Left colon (tissue), 2 donors: ENCODE measurements around the gene AMTN. TPM values are rescaled to one million over a fixed set of nuclear protein-coding genes. Genes with fewer than 3 reads are reported as not detected.
"Not testable (repeated sequence)": the region's sequence is repeated elsewhere in the genome, so short reads cannot be mapped to it uniquely, and the experiment has no call there.

Experiments
- ATAC-seq: fragments of 200-7000 bp; cut with Tn5 transposase; one replicate; pipeline ENCODE4 v1.9.1; 2020; ENCODE audit warnings: mild to moderate bottlenecking, moderate library complexity
- DNase-seq, 2 donors: peaks; one replicate each; pipeline ENCODE4 v3.0.0-alpha.2; 2020
- intact Hi-C, 2 donors: fragments of 100-400 bp; cut with DNase I in 1 of 2; cut with micrococcal nuclease in 1 of 2; formaldehyde crosslinking; loops; one replicate each; pipeline versions ENCODE4 v1.11.2 to v1.14.0; 2022; cut with DNase I, micrococcal nuclease
- long read RNA-seq: library from polyadenylated mRNA; unstranded; transcript quantifications from one replicate; pipeline ENCODE4 v2.0.0, GENCODE V29; 2021
- total RNA-seq, 2 donors: library from RNA; stranded (reverse); fragmentation: NEBNext Ultra II Directional; extraction: Animal tissue kit (Norgen Biotek cat#: 25700); gene quantifications; one replicate each; pipeline ENCODE4 v1.2.1, GENCODE V29; 2021
- donor health status: DM: no; HTN: no; CAD: no.
- donor health status: DM: yes; HTN: yes; CAD: no.

AMTN gene
- not detected for total RNA-seq
- long read RNA-seq = 0 reads

DNA sequence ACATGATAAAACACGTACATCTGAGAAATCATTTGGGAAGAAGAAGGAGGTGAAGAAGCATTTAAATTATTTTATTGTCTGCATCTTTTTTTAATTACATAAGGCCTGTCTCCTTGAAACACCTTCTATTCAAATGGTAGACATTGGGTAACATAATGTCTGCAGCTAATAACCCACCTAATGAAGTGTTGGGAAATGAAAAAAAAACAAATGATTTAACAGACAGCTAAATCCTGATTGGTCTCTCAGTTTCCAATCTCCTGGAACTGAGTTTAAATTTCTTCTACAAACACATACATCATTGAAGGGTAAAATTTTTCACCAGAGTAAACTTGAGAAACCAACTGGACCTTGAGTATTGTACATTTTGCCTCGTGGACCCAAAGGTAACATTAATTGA, at the start of gene AMTN:
TSS of gene AMTN (plus strand) at position 301 of the 400 bp plus-strand sequence. CDS start 209 bp downstream, outside the sequence.
- intact Hi-C loops = no loop called here
- ATAC-seq = no peak
- no peak for DNase-seq

GRCh38 chr4:70471897-70472296, 46.5 kb upstream of the AMTN start, which contains the start of gene MUC7:
MUC7 (plus strand) TSS chr4:70472197; CDS start chr4:70474022, 1,825 bp downstream.
- DNase-seq = no peak
- no peak for ATAC-seq
- intact Hi-C loops = no loop called here

GRCh38 chr4:70473679-70474078, 44.7 kb upstream of the AMTN start:
- DNase-seq (no peak), ATAC-seq (no peak)
- intact Hi-C loops = no loop called here

DNA sequence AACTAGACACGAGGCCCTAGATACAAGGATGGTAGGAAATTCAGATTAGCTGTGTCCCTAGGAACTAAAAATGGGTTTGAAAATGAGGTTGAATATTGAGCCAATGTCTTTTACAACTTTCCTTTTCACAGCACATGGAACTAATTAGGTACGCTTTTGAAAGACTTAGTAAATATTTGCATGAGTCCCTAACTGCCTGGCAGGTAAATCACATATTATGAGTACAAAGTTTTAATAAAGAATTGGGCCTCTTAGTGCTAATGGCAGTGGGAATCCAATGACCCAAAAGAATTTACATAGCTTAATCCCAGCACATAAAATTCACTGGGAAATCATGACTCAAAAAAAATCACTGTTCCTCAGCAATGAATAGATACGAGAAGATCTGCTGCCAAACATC, 29.6 kb upstream of the AMTN start:
- DNase-seq (no peak), ATAC-seq (no peak)
- intact Hi-C loops = no loop called here

GRCh38 chr4:70496231-70496630, 22.1 kb upstream of the AMTN start:
- ATAC-seq (no peak), DNase-seq (no peak)
- intact Hi-C loops = no loop called here

DNA sequence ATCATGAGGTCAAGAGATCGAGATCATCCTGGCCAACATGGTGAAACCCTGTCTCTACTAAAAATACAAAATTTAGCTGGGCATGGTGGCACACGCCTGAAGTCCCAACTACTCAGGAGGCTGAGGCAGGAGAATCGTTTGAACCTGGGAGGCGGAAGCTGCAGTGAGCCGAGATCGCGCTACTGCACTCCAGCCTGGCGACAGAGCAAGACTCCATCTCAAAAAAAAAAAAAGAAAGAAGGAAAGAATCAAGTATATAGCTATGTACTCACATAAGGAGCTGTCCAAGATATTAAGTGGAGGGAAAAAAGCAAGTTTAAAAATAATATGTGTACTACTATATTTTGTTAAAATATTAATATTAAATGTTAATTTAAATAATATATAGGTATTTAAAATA, 16.5 kb upstream of the AMTN start:
- ATAC-seq, DNase-seq, intact Hi-C loops: not testable (repeated sequence)

- intact Hi-C loops = no loop called here
- ATAC-seq (no peak), DNase-seq (no peak)
Observed at GRCh38 chr4:70504733-70505132, 13.6 kb upstream of the AMTN start.

GRCh38 chr4:70505151-70505748, 13.1 kb upstream of the AMTN start:
- peak; percentile 71 for ATAC-seq
- intact Hi-C loops = no loop called here

GRCh38 chr4:70508801-70509200, 9.6 kb upstream of the AMTN start:
- ATAC-seq = no peak
- intact Hi-C loops = no loop called here
- no peak for DNase-seq

More at GRCh38 chr4:70505151-70505748, 13.1 kb upstream of the AMTN start:
- peak in 1 of 2 donors; percentile 53 for DNase-seq

DNA sequence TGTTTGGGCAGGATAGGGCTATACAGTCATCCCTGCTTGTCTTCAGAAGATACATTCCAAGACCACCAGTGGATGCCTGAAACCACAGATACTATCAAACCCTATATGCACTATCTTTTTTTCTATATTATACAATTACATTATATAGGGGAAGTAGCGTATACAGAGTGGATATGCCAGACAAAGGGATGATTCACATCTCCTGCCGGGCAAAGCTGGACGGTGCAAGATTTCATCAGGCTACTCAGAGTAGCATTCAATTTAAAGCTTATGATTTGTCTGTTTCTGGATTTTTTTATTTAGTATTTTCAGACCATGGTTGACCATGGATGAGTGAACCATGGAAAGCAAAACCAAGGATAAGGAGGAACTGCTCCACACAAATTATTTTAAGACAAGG, 7.0 kb upstream of the AMTN start:
- ATAC-seq (no peak), DNase-seq (no peak)
- intact Hi-C loops = no loop called here

DNA sequence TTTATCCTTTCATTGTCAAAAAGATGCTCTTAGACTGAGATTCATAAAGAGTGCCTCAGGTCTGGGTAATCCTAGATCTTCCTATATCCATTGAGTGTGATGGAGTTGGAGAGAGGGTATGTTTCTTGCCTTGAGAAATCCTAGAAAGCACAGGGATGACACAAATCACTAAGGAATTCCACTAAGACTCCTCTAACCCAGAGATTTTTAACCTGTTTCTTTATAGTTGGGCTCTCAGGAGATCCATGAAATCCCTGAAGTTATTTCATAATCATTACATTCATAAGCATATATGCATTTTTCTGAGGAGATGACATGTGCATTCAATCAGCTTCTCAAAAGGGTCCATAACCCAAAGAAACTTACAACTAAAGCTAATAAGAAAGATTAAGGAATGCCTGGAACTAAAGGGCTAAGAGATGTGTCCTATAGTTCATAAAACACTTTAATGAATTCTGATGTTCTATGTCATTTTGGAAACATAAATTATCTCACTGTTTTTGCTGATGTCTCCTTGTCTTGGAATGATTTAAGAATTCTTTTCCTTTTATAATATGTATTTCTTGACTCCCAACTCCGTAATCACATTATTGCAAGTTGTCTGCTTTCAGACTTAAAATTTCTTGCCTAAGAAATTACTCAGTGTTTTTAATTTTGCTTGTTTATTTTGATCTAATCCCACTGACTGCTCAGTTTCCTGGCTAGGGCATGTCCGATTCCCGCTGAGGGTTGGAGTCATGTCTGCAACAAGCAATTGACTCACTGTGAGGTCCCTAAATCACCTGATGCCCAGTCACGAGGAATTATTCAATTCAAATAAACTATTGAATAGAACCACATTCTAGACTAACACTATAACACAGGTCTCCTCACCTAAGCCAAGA, 2.8 kb upstream of the AMTN start:
- DNase-seq (no peak), ATAC-seq (no peak)
- intact Hi-C loops = no loop called here

GRCh38 chr4:70518716-70519115, 347 bp downstream of the AMTN start:
- intact Hi-C loops = no loop called here
- ATAC-seq = no peak
- DNase-seq = no peak

DNA sequence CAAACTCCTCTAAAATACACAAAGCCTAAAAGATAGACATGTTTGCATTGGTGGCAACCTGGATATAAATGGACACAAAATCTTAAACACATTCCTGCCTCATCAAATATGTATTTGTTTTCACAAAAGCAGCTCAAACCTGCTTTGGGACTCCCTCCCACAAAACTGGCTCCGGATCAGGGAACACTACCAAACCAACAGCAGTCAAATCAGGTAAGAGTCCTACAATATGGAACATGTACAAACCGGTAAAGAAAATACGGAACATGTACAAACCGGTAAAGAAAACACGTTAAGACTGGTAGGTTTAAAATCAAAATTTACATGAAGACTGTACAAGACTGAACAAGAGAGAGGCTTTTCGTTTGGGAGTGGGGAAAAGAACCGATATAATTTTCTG, 4.3 kb downstream of the AMTN start:
- ATAC-seq (no peak), DNase-seq (no peak)
- intact Hi-C loops = no loop called here

DNA sequence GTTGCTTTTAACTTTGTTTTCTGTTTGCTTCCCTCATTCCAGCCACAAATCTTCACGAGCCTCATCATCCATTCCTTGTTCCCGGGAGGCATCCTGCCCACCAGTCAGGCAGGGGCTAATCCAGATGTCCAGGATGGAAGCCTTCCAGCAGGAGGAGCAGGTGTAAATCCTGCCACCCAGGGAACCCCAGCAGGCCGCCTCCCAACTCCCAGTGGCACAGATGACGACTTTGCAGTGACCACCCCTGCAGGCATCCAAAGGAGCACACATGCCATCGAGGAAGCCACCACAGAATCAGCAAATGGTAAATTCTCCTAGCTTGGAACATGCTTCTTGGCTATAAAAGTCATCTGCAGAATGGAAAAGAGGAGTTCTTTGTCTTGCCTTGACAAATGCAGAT, 12.6 kb downstream of the AMTN start:
- no peak for DNase-seq
- intact Hi-C loops = no loop called here
- ATAC-seq = no peak

DNA sequence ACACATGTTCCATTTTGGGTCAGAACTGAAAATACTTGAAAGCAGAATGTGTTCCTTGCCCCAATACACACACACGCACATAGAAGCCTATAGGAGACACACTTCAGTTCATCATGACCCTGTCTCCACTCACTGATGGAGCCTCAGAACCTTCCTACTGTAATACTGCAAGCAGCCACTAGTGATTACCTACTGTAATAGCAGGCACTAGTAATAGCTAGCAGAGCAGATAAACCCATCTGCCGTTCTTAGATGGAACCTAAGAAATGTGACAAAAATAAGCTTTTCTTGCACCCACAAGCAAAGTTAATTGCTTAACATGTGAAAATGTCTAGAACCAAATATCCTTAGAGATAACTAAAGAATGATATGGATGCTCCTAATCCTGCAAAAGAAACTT, 13.6 kb downstream of the AMTN start:
- intact Hi-C loops = no loop called here
- DNase-seq = no peak

DNA sequence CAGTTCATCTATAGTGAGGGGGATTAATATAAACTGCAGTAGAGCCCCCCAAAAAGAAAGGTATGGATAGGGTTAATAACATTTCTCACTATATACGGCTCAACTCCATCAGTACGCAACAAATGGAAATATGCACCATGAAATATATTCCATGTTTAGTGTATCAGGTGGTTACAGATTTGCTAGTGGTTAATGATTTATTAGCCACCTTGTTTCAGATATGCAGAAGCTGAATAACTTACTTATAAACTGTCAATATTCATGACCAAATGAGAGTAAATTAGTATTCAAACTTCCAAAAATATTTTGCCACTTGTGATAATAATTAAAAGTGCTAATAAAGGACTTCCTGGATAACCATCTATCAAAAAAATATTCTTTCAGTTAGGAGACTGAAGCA, 14.8 kb downstream of the AMTN start:
- ATAC-seq (no peak), DNase-seq (no peak)
- intact Hi-C loops = no loop called here

More for the DNA sequence above, 13.6 kb downstream of the AMTN start:
- no peak for ATAC-seq

DNA sequence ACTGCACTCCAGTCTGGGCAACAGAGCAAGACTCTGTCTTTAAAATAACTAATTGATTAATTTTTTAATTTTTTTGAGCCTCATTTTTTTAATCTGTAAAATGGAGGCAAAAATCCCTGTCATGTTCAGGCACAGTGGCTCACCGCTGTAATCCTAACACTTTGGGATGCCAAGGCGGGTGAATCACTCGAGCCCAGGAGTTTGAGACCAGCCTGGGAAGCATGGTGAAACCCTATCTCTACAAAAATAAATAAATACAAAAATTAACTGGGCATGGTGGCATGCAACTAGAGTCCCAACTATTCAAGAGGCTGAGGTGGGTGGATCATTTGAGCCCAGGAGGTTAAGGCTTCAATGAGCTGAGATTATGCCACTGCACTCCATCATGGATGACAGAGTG, 15.4 kb downstream of the AMTN start:
- DNase-seq = no peak
- no peak for ATAC-seq
- intact Hi-C loops = no loop called here

DNA sequence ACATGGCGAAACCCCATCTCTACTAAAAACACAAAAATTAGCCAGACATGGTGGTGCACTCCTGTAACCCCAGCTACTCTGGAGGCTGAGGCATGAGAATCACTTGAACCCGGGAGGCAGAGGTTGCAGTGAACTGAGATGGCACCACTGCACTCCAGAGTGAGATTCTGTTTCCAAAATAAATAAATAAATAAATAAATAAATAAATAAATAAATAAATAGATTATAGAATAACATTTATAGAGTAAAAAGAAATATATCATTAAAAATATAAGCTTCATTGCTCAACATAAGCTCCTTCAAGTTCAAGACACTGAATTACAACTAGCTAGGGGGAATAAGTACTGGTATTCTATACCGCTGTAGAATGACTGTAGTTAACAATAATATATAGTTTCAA, 16.5 kb downstream of the AMTN start:
- intact Hi-C loops = not testable (repeated sequence)

DNA sequence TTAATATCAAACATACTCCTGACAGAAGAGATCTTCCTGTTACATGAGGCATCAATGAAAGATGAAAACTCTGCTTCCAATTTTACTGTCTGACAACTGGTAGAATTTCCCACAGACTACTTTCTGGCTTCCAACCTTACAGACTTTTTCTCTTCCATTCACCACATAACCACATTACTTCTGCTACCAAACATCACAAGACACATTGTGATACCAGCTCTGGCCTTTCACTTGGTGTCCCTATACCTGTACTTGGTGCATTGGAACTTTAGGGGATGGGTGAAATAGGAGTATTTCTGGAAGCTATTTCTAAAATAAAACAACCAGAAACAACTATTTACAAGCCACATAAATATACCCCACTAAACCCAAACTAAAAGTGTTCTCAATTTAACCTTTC, 20.5 kb downstream of the AMTN start:
- ATAC-seq = no peak
- no peak for DNase-seq

More for the DNA sequence above, 16.5 kb downstream of the AMTN start:
- not testable (repeated sequence) for DNase-seq, ATAC-seq

DNA sequence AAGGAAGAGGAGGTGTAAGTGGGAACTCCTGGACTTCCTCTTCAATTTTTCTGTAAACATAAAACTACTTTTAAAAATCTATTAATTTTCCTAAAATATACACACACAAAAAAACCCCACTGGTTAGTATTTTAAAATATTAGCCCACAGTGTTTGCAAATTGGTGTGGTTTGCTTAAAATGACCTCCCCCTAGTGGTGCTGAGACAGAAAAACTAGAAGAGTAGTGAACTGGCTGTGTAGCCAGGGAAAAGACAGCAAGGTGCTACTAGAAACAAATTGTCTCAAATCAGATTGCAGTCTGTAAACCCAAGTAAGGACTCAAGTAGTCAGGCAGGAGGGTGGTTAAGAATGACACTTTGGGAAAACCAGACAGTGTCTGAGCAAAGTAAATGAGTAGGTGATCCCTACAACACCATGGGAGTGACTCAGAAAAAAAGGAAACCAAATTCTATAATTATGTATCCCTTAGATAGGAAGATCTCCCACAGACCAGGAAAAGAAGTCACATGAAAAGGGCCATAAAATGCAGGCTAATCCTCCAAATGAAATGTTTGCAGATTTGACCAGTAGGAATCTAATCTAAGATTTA, 26.0 kb downstream of the AMTN start:
- intact Hi-C loops = no loop called here
- ATAC-seq = no peak
- DNase-seq = no peak

More for the DNA sequence above, 20.5 kb downstream of the AMTN start:
- intact Hi-C loops = no loop called here
